ENCODE data around the gene CUX1.
"Not testable (repeated sequence)": the region's sequence is repeated elsewhere in the genome, so short reads cannot be mapped to it uniquely, and the experiment has no call there.

The CUX1 gene

DNA sequence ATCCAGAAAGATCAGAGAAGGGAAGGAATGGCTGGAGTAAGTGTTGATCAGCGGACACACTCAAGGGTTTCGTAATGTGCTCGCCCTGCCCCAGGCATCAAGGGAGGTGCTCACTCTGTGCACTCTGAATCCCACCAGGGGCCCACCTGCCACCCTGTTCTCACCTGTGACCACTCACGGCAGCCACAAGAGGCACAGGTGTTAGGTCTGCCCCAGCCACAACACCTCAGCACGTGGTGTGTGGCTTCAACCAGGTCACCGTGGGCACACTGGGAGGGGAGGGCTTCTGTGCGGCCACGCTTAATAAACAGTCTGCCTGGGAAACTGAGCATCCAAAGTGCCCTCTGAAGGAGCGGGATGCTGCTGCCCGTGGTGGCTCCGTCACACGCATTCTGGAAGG lies 49.8 kb downstream of the CUX1 start:
- in situ Hi-C loops (cut with MboI; ENCODE audit: low sequenced_read_pairs): no loop called here

DNA sequence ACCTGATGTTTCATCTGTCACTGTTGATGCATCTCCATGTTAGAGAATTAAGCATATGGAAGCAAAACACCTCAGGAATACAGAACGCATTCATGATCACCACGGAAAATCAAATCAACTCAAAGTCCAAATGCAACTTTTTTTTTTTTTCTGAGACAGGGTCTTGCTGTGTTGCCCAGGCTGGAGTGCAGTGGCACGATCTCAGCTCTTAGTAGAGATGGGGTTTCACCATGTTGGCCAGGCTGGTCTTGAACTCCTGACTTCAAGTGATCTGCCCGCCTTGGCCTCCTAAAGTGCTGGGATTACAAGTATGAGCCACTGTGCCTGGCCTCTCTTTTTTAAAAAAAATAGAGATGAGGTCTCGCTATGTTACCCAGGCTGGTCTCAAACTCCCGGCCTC lies 50.3 kb downstream of the CUX1 start:
- in situ Hi-C loops (cut with MboI; ENCODE audit: low sequenced_read_pairs): not testable (repeated sequence)

DNA sequence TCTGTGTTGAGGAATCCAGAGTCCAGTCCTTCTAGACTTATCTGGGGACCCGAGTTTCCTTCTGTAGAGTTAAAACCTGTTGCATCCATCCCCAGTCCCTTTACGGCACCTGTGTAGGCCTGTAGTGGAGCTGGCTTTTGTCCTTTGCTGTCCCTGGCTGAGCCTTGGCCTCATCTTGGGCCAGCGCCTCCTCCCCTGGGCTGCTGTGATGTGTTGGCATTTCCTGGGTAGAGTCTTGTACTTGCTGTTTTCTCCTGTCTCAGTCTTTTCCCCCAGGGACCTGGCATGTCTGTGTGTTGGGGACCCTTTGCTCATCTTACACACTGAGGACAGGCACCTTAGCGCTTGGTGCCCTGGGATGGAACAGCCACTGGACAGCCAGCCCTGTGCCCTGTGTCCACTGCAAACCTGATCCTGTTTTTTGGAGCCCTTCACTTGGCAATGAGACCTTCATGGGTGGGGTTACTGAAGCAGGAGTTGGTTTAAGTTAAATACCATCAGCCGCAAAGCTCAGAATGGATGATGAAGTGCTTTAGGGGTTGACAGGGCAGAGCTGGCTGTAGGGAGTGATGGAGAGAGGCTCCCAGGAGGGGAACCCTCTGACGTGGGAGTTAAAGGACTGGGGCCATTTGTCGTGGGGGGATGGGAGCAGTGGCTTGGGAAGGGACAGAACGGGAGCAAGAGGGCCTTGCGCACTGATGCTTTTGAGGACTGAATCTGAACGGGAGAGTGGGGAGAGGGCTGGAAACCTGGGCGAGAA lies 50.9 kb downstream of the CUX1 start:
- in situ Hi-C loops (cut with MboI; ENCODE audit: low sequenced_read_pairs): no loop called here

DNA sequence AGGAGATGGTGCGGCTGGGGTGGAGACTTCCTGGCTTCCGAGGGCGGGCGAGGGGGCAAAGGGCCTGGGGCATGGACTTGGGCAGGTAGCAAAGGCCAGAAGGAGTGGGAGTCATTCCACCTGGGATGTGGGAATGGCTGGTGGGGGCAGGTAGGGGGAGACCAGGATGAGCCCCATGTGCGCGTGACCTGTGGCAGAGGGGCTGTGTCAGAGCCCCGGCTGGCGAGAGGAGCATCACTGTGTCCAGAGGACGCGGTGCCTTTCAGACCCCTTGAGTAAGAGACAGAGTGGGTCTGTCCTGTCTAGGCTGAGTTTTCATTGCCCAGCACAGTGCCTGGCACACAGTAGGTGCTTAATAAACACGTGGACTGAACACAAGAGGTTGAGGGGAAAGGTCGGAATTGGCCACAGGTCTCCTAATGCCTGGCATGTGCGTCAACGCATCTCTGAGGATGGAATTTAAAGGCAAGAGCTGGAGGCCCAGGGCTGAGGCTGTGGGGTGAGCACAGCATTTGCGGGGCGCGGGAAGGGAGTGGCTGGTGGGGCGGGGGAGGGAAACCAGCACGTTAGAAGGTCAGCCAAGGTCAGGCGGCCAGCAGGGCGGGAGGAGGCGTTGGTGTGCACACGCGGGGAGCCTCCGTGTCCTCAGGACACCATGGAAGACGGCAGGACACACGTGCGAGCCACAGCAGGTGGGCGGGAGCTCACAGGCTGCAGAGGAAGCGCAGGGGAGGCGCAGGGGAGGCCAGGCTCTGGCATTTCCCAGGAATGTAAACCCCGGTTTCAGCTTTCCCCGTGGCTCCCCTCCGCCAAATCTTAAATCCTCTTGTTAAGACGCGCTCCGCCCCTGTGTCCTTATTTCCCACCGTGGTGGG lies 51.8 kb downstream of the CUX1 start:
- in situ Hi-C loops (cut with MboI; ENCODE audit: low sequenced_read_pairs): no loop called here

DNA sequence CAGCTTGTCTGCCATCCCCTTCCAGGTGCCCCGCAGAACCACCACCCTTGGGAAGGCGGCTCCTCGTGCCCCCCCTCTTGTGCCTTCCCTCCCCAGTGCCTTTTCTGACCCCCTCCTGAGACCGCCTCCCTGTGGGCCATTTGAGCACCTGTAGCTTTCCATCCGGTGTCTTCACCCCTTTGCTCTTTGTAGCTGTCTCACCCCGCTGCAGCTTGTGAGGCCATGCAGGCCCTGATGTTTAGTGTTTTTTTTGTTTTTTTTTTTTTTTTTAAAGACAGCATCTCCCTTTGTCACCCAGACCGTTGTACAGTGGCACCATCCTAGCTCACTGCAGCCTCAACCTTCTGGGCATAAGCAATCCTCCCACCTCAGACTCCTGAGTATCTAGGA lies 52.5 kb downstream of the CUX1 start:
- in situ Hi-C loops (cut with MboI; ENCODE audit: low sequenced_read_pairs): no loop called here

DNA sequence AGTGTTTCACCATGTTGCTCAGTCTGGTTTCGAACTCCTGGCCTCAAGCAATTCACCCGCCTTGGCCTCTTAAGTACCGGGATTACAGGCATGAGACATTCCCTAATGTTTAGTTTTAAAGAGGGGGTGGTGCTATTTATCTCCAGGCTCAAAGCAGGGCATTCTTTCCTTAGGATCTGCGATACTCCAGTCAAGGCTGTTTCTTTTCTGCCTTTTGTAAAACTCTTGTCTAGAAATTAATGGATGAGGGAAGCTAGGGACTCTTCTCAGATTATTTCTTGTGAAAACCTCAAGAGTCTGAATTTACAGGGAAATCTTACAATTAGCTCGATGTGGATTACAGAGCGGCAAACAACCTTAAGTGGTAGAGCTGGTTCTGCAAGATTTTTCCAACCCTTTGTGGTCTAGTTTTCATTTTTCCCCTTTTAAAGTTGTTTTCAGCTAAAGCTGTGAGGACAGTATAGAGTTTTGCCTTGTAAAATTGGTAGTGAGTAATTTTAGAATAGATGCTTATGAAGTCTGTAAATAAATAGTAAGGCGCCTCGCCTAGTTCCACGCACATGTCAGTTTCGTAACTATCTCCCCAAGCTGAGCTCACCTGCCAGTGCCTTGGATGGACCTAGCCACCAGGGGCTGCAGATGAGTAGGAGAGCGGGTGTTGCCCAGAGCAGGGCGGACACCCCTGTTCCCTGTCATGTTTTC lies 53.1 kb downstream of the CUX1 start:
- in situ Hi-C loops (cut with MboI; ENCODE audit: low sequenced_read_pairs): no loop called here

DNA sequence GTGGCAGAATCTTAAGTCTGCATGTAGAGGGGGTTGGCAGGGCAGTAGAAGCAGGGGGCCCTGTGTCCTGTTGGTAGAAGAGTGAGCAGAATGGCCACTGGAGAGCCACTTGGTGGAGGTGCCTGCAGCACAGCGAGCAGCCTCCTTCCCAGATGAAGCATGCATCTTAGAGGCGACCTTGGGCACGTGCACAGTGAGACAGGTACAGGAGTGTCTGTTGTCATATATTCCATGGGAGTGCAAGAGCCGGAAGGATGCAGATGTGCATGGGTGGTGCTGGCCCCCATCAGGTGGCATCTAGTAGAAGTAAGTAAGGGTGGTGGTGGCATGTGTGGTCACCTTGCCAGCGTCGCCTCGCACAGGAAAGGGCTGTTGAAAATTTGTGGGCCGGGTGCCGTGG lies 53.9 kb downstream of the CUX1 start:
- in situ Hi-C loops (cut with MboI; ENCODE audit: low sequenced_read_pairs): no loop called here

DNA sequence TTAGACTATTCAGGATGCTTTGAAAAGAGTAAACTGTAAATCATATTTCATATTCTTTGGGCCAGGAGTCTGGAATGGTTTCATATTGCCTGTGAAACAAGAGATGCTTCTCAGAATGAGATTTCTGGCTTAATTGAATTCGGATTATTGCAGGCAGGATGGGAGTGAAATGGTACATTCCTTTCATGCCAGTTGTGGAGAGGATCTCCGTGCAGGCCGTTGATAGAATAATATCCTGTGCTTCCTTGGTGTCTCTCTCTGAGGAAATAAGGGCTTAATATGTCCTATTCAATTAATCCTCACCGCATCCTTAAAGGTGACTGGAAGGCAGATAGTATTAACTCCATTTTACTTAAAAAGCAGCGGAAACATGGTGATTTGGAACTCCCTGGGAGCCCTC lies 56.6 kb downstream of the CUX1 start:
- in situ Hi-C loops (cut with MboI; ENCODE audit: low sequenced_read_pairs): no loop called here

DNA sequence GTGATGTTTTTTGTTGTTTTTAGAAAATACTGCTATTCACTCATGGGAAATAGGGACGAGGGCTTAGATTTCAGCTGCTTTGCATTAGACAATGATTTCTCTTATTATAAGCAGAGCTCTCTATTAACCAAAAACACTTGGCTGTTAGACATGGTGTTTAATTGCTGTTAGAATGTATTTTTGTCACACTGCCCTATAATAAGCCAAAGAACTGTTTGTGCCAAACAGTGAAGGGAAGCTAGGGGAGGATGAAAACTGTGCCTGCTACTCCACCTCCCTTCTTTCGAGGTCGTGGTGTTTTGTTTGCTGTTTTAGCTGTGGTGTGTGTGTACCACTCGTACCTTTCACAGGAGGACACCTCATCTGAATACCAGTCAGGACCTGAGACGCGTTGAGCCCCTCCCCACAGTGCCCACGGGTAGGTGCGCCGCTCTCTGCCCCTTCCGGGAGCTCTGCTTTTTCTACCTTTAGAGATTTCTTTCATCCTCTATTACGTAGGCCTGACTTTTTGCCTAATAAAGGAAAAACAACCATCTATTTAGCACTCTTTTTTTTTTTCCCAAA lies 57.9 kb downstream of the CUX1 start:
- in situ Hi-C loops (cut with MboI; ENCODE audit: low sequenced_read_pairs): no loop called here

DNA sequence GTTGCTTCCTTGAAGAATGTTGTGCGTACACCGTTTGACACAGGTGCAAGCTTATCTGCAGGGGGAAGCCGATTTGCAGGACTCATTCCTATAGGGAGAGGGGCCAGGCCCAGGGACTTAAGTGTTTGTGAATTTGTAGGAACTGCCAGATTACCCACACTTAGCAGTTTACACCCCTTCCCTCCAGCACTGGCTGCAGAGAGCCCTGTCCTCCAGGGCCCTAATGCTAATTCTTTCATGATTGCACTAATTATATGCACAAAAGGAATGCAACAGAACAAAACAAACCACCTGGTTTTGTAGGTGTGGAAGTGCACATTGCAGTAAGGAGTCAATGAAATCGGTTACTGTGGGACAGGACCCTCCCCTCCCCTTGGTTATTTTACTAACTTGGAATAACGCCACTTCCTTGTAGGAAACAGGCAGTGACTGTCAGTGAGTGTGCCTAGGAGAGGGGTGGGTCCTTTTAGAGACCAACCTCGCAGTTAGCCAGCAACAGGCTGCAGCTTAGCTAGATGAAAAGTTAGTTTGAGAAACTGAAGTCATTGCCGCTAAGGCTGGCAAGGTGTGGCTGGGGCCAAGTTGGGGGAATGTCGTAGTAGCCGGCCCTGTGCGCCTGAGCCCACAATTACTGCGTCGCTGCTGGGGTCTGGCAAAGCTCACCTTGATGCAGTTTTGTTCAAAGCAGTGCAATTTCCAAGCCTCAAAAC lies 60.6 kb downstream of the CUX1 start:
- in situ Hi-C loops (cut with MboI; ENCODE audit: low sequenced_read_pairs): no loop called here

DNA sequence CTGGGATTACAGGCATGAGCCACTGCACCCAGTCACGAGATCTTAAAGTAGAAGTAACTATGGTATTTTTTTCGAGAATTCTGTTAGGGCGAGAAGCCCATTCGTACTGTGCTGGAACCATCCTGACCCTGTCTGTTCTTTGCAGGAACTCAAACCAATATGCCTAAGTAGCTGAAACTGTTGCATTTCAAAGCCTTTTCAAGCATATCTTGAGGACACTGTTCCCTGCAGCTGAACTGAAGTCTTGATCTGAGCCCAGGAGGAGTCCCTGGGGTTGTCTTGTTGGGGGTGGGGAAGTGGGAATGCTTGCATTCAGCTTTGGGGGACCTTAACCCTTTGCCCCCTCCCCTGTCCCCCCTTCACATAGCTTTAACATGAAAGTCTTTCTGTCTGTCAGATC lies 61.5 kb downstream of the CUX1 start:
- in situ Hi-C loops (cut with MboI; ENCODE audit: low sequenced_read_pairs): no loop called here

DNA sequence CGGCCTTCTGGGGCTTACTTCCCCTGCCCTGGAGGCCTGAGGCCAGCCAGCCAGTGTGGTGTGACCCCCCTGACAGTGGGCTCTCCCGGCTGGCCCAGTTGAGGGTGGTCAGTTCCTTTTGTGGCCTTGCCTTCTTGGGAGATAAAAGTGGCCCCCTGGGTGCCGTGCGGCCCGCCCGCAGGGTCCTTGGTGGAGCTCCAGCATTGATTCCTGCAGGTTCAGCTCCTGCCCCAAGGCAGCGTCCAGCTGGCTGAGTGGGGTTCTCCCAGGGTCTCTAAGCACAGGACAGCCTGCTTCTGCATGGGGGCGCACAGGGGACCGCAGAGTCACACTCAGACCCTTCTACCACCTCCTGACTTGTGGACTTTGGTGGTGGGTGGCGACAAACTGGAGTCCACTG lies 62.1 kb downstream of the CUX1 start:
- in situ Hi-C loops (cut with MboI; ENCODE audit: low sequenced_read_pairs): no loop called here

DNA sequence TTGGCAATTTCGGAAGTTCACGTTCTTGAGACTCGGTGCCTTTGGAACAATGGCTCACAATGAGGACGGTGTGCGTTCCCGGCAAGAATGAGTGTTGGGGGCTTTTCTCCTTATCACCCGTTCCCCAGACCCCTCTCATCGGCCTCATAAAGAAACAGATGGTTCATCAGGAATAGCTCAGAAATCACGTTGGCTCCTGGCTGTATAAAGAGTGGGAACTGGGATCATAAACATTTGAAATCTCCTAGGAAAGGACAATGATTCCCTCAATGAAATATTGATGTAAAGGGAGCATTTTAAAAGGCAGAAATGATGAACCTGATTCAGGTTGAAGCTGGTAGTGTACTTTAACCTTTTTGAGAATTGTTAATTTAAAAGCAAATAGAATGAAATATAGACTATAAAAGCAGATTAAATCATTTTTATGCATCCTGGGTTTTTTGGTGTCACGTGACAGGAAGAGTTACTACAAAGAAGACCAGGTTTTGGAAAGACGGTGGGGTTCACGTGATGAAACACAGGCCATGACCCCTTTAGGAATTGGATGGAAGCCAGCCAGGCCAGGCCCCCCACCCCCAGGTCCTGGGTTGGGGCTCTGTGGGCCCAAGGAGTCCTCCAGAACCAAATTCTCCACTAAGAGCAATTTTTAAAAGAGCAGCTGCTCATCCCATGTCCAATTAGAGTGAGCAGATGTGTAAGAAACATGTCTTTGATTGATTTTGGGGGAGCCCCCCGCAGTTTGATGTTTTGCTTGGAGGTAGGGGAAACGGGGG lies 63.0 kb downstream of the CUX1 start:
- in situ Hi-C loops (cut with MboI; ENCODE audit: low sequenced_read_pairs): no loop called here

DNA sequence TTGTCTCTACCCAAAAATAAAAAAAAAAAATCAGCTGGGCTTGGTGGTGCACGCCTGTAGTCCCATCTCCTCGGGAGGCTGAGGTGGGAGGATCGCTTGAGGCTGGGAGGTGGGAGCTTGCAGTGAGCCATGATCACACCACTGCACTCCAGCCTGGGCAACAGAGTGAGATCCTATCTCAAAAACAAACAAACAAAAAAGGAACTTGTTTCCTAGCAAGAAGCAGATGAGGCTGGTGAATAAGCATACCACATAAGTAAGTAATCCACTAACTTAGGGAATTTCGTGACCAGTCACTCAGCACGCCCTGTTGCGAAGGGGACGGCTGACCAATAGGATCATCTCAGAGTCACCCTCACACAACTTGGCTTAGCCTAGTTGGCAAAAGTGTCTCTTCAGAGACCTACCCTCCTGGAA lies 64.6 kb downstream of the CUX1 start:
- in situ Hi-C loops (cut with MboI; ENCODE audit: low sequenced_read_pairs): no loop called here

DNA sequence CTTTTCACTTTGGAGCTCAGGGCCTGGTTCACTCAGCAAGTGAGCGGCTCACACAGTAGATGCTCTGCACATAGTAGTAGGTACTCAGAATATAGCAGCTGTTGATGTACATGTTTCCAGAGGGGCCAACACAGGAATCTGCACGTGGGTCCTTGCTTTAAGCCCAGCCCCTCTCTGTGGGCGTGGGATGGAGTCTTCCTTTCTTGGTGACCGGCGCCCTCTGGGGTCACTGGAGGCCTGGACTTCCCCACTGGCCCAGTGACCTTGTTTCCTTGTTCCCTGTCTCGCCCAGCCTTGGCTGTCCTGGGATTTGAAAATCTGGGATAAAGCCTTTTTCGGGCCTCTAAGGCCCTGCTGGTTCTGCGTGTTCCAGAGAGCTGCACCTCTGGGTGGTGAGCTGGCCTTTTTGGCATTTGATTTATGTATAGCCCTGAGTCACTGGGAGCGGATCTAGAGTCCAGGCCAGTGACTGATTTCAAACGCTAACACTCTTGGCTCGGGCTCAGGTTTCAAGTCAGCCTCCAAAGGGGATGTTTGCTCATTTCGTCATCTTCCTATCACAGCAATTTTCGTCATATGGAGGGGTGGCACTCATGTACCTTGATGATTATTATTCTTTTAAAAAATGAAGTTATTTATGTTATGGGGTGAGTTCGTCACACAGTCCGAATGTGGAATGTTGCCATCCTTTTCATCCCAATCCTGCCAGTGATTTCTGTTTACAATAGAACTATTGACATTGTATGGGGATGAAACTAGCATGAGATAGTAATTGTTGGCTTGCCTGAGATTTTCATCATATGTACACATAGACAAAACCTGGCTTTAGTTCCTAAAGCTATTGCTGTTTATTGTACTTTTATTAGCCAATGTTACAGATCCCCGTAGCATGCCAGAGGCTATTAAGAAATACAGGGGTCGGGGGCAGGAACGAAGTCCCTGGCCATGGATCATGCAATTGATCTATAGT lies 65.5 kb downstream of the CUX1 start:
- in situ Hi-C loops (cut with MboI; ENCODE audit: low sequenced_read_pairs): no loop called here

DNA sequence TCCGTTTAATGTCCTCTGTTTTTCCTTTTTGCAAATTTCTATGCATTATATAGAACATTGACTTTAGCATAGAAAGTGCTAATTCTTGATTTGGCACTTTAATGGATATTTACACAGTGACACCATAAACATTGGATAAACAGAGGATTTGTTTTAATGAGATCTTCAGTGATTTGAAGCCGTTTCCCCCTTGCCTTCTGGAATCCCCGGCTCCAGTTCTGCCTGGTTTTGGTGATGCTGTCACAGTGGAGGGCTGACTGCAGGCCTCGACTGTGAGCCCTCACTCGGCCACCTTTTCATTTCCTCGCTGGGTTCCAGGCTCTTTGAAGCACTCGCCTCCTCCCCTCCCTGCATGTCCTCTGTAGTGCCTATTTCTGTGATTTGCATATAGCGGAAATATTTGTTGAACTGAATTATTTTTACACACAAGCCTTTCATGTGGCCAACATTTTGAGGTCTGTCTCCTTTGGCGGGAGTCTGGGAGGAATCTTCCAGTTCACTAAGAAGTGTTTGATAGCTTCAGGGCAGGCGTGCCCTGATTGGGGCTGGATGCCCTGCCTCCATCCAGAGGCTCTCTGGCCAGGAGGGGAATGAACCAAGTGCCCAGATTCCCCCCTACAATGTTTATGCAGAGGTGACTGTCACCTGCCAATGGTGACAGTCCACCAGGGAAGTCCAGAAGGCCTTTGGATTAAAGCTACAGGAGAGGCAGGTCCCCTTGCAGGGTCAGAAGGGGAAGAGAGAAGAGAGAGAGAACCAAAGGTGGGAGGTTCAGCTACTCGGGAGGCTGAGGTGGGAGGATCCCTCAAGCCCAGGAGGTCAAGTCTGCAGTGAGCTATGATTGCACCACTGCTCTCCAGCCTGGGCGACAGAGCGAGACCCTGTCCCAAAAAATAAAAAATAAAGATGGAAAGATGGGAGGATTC lies 67.5 kb downstream of the CUX1 start:
- in situ Hi-C loops (cut with MboI; ENCODE audit: low sequenced_read_pairs): no loop called here

DNA sequence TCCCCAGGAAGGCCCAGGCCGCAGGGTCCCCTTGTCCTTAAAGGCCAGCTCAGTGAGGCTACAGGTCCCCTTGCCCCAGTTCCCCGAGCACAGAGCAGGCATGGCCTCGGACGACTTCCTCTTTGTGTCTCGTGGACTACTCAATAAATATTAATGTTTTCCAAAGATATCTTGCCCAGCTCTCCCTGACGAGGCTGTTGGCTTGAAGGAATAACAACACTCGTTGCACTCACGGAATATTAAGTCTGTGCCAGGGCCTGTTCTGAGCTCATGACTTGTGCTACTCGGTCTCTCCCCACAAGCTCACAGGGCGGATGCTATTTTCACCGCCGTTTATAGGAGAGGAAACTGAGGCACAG lies 68.2 kb downstream of the CUX1 start:
- in situ Hi-C loops (cut with MboI; ENCODE audit: low sequenced_read_pairs): no loop called here

DNA sequence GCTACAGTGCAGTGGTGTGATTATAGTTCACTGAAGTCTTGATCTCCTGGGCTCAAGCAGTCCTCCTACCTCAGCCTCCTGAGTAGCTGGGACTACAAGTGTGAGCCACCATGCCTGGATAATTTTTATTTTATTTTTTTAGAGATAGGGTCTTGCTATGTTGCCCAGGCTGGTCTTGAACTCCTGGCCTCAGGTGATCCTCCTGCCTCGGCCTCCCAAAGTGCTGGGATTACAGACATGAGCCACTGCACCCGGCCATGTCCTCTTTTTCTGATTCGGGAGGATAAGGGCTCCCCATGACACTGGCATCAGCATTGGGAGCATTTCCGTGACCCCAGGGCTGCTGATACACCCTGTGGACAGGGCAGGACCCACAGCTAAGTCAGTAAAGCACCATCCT lies 69.9 kb downstream of the CUX1 start:
- in situ Hi-C loops (cut with MboI; ENCODE audit: low sequenced_read_pairs): not testable (repeated sequence)
